Erythroblast (primary cell): ENCODE data around the gene USH1G.

Experiments used
- GATA1 ChIP-seq: IDR thresholded peaks from 2 replicates; pipeline ENCODE4 v1.6.1; 2011; ENCODE audit warnings: low read depth, mild to moderate bottlenecking, control low read depth, low read length, moderate library complexity
- POLR2A ChIP-seq: IDR thresholded peaks from 2 replicates; pipeline ENCODE4 v1.6.1; 2011; ENCODE audit warnings: mild to moderate bottlenecking, low read length

DNA sequence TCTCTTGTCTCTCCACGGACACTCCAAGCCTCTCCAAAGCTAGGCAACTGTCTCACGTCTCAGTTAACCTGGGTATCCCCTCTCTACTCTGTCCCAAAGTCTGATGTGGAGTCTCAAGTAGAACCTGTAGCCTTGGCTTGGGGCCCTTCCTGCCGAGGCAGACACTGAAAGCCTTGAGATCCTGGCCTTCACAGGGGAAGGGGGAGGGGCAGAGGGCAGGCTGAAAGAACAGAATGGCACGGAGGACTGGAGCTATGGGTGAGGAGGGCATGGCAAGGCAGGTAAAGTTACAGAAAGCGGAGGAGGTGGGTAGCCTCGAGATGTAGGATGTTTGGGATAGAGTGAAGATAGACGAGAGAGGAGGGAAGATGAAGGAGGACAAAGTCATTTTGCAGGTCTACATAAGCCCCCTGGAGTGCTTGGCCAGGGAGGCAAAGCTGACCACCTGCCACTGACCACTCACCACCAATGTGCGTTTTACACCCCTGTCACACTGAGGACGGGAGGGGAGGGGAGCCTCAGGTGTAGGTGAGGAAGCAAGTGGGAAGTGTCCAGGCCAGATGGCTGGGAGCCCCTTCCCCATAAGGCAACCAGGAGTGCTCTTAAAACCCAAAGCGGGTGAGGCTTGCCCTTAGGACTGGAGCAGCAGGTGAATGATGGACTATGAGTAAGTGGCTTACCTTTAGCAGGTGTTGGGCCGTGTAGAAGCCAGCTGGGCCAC is 51.5 kb downstream of the USH1G start:
- TF ChIP-seq POLR2A (no peak), GATA1 (no peak)
